GM19193 (cell line): ENCODE results near the gene AGK.

Experiments used
- POLR2A ChIP-seq: IDR thresholded peaks from 4 replicates; pipeline ENCODE4 v1.6.1; 2011; ENCODE audit not compliant: insufficient read depth, insufficient read length; ENCODE audit errors: extremely low read depth

The AGK gene

DNA sequence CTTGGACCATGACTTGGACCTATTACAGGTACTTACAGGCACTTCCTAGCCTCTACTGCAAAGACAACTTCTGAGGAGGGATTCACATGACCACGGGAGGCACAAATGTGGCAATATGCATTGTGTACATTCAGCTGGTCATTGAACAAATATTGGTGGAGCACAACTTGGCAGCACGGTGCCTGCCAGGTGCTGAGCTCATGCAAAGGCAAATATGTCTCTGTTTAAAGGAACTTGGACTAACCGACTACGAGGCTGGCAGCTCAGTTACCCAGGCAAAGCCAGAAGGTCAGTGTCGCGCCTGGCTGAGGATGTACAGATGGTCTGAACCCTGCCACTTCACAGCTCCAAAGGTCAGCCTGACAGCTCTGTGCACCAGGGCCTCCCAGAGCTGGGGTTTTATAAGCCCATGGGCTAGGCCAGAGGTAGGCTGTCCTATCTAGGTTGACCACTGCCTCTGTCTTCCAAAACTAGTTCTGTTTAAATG lies 144.6 kb downstream of the AGK start:
- no peak for TF ChIP-seq POLR2A

DNA sequence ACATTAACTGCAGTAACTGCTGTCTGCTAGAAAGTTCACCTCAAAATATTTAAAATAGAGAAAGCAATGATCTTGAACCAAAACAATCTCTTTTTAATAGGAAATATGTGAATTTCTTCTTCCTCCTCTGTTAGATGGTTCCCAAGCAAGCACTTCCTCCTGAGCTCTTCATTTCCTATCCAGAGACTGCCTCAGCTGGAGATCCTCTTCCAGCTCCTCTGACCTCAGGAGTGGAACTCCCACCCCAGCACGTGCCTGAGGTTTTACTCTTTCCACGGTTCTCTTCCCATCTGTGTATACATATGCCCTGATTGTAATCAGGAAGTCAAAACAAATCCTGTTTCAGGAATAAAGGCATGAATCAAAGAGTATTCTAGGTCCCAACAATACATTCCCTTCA lies 145.1 kb downstream of the AGK start:
- no peak for TF ChIP-seq POLR2A

DNA sequence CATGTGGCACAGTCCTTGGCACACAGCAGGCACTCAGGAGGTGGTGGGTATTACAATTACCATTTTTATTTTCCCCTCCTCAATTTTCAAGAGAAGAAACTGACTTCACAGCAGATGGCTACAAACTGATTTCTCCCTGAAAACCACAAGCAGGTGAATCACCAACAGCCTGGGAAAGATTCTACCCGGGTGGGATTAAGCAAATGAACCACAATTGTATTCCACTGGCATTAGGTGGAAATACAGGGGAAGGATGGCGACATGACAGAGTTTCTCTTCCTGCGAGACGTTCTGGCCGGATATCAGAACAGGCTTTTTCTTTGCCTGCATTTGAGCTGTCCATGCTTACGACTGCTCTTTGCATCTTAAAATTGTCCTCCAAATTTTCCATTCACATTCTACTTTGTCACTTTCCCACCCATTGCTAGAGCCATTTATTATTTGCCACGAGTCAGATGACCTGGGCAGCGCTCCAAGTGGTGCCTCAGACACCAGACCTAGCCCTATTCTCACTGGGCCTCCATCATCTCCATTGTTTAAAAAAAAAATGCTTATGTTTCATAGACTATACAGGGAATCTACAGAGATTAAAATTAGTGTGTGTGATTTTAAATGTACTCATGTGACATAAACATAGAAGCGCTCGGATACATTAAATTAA lies 146.1 kb downstream of the AGK start:
- TF ChIP-seq POLR2A, result no peak

DNA sequence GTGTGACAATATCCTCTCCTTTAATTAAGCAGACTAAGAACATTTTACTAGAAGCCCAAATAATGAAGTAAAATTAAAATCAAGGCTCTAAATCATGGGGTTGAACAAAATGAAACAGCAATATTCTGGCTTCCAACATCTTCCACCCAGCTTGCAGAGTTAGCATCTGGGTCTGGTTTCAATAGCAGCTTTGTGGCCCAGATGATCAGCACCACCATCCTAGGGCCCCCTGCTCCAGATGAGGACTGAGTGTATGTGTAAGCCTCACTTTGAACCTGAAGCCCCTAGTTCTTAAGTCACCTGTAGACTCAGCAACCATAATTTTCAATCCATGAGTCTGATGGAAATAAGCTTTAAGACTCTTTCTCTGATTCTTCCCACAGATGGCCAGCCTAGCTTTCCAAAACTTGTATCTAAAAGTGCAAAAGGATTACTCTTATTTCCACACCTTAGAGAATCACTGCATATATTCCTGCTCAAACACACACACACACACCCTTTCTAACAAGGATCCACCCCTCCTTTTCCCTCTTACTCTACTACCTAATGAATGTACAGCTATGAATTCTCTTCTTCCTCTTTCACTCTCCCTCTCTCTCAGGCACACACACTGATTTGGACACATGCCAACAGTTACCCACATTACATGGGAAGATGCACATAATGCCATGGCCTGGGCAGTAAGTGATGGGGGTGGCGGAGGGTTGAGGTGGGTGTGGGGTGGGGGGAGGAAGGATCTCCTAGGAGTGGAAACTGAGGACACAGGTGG lies 147.2 kb downstream of the AGK start:
- no peak for TF ChIP-seq POLR2A

DNA sequence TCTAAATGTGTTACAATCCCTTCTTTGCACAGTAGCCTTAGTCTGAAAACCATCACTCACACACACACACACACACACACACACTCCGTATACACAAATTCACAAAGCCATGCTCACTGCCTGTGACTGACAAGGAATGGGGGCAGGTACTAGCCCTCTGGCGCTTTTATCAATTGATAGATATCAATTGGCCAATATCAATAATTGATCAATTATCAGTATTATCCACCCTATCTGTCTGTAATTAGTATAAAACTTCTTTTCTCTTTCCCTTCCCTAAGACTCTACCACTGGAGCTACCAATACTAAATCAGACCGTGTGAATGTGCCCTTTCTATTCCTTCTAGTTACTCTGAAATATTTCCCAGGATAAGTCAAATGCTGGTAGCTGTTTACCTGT lies 148.7 kb downstream of the AGK start:
- TF ChIP-seq POLR2A, result no peak

DNA sequence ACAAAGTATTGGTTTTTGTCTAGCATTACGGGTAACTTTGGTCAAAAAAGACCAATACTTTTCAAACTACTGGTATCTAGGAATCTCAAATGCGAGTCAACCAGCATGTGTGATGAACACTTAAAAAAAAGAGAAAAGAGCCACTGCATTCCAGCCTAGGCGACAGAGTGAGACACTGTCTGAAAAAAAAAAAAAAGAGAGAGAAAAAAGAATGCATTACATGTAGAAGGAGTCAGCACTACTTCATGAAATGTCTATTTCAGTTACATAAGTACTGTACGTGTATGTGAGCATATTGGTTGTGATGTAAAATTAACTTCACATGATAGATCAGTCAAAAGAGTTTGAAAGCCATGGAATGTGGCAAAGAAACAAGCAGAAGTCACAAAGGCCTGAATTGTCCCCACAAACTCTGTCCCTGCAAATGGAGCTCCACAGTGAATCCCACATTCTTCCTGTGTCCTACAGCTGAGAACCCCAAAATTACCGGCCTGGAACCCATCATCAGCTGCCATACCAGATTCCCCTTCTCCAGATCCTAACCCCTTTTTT lies 149.2 kb downstream of the AGK start:
- no peak for TF ChIP-seq POLR2A

DNA sequence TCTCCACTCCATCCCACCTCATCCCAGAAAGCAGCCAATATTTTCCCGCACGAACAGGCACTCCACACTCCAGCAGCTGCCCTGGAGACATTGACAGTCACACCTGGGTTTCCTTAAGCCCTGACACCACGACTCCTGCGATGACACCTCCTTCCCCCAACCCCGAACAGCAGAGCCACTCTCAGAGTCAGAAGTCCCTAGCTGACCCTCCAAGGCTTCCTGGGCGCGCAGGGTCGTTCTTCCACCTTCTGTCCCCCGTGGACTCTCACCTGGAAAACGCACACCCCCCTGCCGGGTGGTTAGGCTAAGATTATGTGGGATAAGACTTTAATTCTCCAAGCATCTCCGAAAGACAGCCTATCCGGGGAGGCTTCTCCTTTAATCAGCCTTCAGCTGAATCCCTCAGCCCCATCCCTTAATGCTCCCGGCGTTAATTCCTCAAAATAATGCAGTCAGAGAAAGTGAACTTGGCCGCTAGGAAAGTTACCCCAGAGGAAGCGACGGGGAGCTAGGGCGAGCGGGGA lies 149.7 kb downstream of the AGK start:
- no peak for TF ChIP-seq POLR2A

DNA sequence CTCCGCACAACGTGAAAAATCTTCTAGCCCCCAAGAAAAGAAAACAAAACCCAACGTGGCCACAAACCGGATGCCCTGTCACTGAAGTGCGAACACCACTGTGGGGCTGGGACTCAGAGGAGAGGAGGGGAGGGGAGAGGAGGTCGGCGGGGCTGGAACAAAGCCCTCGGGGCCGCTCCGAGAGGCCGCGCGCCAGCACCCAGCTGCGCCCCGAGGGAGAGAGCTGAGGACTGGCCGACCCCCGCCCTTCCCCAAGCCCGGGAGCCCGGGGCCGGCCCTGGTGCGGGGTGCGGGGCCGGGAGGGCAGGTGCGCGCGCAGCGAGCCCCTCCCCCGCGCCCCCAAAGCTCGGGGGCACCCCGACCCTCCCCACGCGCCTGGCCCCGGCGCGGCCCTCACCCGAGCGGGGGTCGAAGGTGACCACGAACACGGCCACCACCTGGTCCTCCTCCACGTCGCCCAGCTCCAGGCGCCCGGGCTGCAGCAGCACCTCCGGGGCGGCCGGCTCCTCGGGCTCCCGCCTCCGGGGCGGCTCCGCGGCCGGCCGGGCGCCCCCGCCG lies 150.4 kb downstream of the AGK start:
- TF ChIP-seq POLR2A, result peak; percentile 56

DNA sequence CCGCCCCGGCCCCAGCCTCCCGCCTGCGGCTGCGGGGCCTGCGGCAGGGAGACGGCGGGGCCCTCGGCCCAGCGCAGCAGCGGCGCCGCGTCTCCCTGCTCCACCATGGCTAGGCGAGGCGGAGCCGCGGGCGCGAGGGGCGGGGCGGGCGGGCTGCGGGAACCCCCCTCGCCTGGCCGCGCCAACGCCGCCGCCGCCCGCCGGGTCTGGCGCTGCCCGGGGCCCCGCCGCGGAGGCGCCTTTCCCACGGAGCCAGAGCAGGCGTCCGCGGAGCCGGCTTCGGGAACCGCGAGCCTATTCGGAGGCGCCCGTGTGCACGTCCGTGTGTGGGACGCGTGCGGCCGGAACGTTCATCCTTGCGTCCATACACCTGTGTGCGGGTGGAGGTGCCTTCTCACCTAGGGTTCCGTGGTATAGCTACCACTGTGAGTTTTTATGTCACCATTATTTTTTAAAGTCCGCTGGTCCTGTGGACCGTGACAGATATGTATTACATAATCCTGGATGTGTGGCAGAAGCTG lies 150.9 kb downstream of the AGK start, which contains the start of gene DENND11:
Gene DENND11, minus strand, starts transcription at position 120 of the 521 bp plus-strand sequence. Its CDS starts 13 bp downstream, at position 107.
- peak; percentile 53 for TF ChIP-seq POLR2A

DNA sequence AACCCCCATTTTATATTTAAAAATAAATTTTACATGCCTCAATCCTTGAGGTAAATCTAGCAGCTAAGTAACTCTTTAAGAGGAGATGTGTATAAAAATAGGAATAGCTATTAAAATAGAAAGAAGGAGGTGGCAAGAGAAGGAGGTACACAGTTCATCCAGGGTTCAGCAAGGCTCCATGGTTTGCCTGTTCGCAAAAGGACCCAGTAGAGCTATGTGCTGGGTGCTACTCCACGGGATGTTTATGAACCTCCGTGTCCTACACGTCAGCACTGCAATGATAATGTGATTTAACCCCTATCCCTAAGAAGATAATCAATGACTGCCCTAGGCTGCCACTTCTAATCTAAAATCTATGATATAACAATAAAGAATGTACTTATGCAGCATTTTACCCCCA lies 151.7 kb downstream of the AGK start:
- TF ChIP-seq POLR2A, result no peak

DNA sequence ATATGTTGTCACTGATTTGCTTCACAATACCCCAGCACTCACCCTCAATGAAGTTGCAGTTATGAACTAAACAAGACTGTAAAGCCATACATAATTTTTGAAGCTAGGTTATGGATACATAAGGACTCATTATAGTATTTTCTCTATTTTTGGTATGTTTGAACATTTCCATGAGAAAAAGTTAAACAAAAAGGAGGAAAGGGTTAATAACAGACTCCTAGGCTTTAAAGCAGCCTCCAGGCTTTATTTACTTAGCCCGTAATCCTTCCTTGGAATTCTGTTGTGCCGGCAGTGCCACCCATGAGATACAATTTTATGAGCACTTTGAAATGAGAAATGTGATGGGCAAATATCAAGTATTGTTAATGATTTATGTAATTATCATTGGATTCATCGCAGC lies 152.9 kb downstream of the AGK start:
- TF ChIP-seq POLR2A, result no peak

DNA sequence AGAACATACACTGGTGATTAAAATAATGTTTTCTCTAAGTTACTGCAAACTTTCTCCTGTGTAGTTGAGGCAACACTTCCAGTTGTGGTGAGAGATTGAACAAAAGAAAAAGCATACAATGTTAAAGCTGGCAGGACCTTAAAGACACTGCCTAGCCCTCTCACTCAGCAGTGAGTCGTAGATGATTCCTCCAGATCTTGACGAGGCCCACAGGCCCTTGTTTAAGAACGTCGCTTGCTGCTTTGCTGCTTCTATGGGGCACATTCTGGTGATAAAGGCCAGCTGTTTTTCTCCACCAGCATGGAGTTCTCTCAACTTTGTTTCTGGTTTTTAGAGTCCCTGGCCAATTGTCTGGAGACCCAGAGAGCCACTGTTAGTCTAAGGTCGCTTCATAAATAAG lies 153.5 kb downstream of the AGK start:
- no peak for TF ChIP-seq POLR2A
